HEK293T (cell line): ENCODE results near the gene KRTAP19-7.

Experiments
- ARNT ChIP-seq: fragments of 450-650 bp; IDR thresholded peaks from 2 replicates; pipeline ENCODE4 v1.6.1; 2017; ENCODE audit warnings: mild to moderate bottlenecking
- BHLHE40 ChIP-seq: fragments of 450-650 bp; IDR thresholded peaks from 2 replicates; pipeline ENCODE4 v1.6.1; 2016; ENCODE audit warnings: mild to moderate bottlenecking, moderate library complexity, borderline replicate concordance
- ELF4 ChIP-seq: fragments of 450-650 bp; IDR thresholded peaks from 2 replicates; pipeline ENCODE4 v1.6.1; 2017; ENCODE audit warnings: antibody characterized with exemption
- FOXK2 ChIP-seq: fragments of 450-650 bp; IDR thresholded peaks from 2 replicates; pipeline ENCODE4 v1.6.1; 2016; ENCODE audit warnings: mild to moderate bottlenecking
- FOXM1 ChIP-seq: fragments of 450-650 bp; IDR thresholded peaks from 2 replicates; pipeline ENCODE4 v1.6.1; 2017; ENCODE audit warnings: mild to moderate bottlenecking, borderline replicate concordance
- HDGF ChIP-seq: fragments of 450-650 bp; IDR thresholded peaks from 2 replicates; pipeline ENCODE4 v1.6.1; 2017; ENCODE audit warnings: antibody characterized with exemption, borderline replicate concordance
- SUZ12 ChIP-seq: fragments of 450-650 bp; IDR thresholded peaks from 2 replicates; pipeline ENCODE4 v1.6.1; 2016; ENCODE audit warnings: mild to moderate bottlenecking
- ZNF384 ChIP-seq: fragments of 450-650 bp; IDR thresholded peaks from 2 replicates; pipeline ENCODE4 v1.6.1; 2016

- no peak for TF ChIP-seq SUZ12
- TF ChIP-seq ELF4: no peak
- TF ChIP-seq BHLHE40: no peak
- TF ChIP-seq FOXK2: no peak
- TF ChIP-seq HDGF: no peak
- no peak for TF ChIP-seq ARNT
- TF ChIP-seq ZNF384: no peak
- no peak for TF ChIP-seq FOXM1
Observed at GRCh38 chr21:30515681-30516080, 45.4 kb downstream of the KRTAP19-7 start.
